Measurements from ENCODE around the gene CFAP97.

Gene CFAP97

GRCh38 chr4:185137233-185137925, 66.4 kb downstream of the CFAP97 start:
- no peaks in the 10 kb centered on the region for H3K36me3 ChIP-seq
- no peak for TF ChIP-seq CTCF (IDR thresholded peaks at IDR 0.05)
- peaks cover 78% of the 10 kb centered on the region for H3K27me3 ChIP-seq
- H3K4me1 ChIP-seq (ENCODE audit: control insufficient read depth in 1 of 2, insufficient read depth in 1 of 2, low read depth in 1 of 2, low read length in 1 of 2), result peaks cover 0 to under 1% of the 10 kb centered on the region in 2 experiments
- no peak overlapping the region for H3K27ac ChIP-seq
- H3K4me3 ChIP-seq (ENCODE audit: low read depth in 1 of 2, low read length in 1 of 2), result no peak overlapping the region
- no peaks in the 10 kb centered on the region for H3K9me3 ChIP-seq

- H3K4me1 ChIP-seq (ENCODE audit: control insufficient read depth in 1 of 2, insufficient read depth in 1 of 2, low read depth in 1 of 2, low read length in 1 of 2), result no peaks in the 10 kb centered on the region
- H3K27me3 ChIP-seq, result peaks cover 76% of the 10 kb centered on the region
- H3K9me3 ChIP-seq, result no peaks in the 10 kb centered on the region
- no peak overlapping the region for H3K4me3 ChIP-seq (ENCODE audit: low read depth in 1 of 2, low read length in 1 of 2)
- TF ChIP-seq CTCF (IDR thresholded peaks at IDR 0.05), result peak; percentile 39
- H3K36me3 ChIP-seq, result no peaks in the 10 kb centered on the region
- no peak overlapping the region for H3K27ac ChIP-seq
Measured at GRCh38 chr4:185134307-185134869, 69.4 kb downstream of the CFAP97 start.

- peaks cover 5 to 17% of the 10 kb centered on the region in 2 experiments for H3K4me1 ChIP-seq (ENCODE audit: control insufficient read depth in 1 of 2, insufficient read depth in 1 of 2, low read depth in 1 of 2, low read length in 1 of 2)
- peaks cover 90% of the 10 kb centered on the region for H3K27me3 ChIP-seq
- no peak for TF ChIP-seq CTCF (IDR thresholded peaks at IDR 0.05)
- H3K9me3 ChIP-seq, result no peaks in the 10 kb centered on the region
- H3K36me3 ChIP-seq, result no peaks in the 10 kb centered on the region
- no peak overlapping the region for H3K27ac ChIP-seq
- peak overlapping the region in 1 of 2 experiments; percentile 35 for H3K4me3 ChIP-seq (ENCODE audit: low read depth in 1 of 2, low read length in 1 of 2)
Measured at GRCh38 chr4:185128272-185129119, 75.3 kb downstream of the CFAP97 start.

- H3K4me3 ChIP-seq (ENCODE audit: low read depth in 1 of 2, low read length in 1 of 2), result peak overlapping the region in 1 of 2 experiments; percentile 35
- H3K4me1 ChIP-seq (ENCODE audit: control insufficient read depth in 1 of 2, insufficient read depth in 1 of 2, low read depth in 1 of 2, low read length in 1 of 2), result peaks cover 5 to 17% of the 10 kb centered on the region in 2 experiments
- no peak overlapping the region for H3K27ac ChIP-seq
- H3K27me3 ChIP-seq, result peaks cover 98% of the 10 kb centered on the region
- no peaks in the 10 kb centered on the region for H3K9me3 ChIP-seq
- TF ChIP-seq CTCF (IDR thresholded peaks at IDR 0.05), result no peak
- H3K36me3 ChIP-seq, result no peaks in the 10 kb centered on the region
Measured at GRCh38 chr4:185127021-185127925, 76.5 kb downstream of the CFAP97 start.

GRCh38 chr4:185124006-185124405, 79.8 kb downstream of the CFAP97 start:
- H3K27me3 ChIP-seq, result peaks cover 96% of the 10 kb centered on the region
- H3K27ac ChIP-seq, result no peak overlapping the region
- no peak overlapping the region for H3K4me3 ChIP-seq (ENCODE audit: low read depth in 1 of 2, low read length in 1 of 2)
- no peak for TF ChIP-seq CTCF (IDR thresholded peaks at IDR 0.05)
- no peaks in the 10 kb centered on the region for H3K9me3 ChIP-seq
- no peaks in the 10 kb centered on the region for H3K36me3 ChIP-seq
- peaks cover 5 to 17% of the 10 kb centered on the region in 2 experiments for H3K4me1 ChIP-seq (ENCODE audit: control insufficient read depth in 1 of 2, insufficient read depth in 1 of 2, low read depth in 1 of 2, low read length in 1 of 2)
